Stimulated activated CD4-positive, alpha-beta T cell treated with anti-CD3 and anti-CD28 coated beads, TNF-alpha, amount 100 ng/mL, for 1 hour (primary cell): Measurements from ENCODE around the gene ETV1.
"Not testable (repeated sequence)": the region's sequence is repeated elsewhere in the genome, so short reads cannot be mapped to it uniquely, and the experiment has no call there.

Source experiments
- DNase-seq, 3 donors: peaks; one replicate each; pipeline ENCODE4 v3.0.0-alpha.2; 2020; ENCODE audit warnings: low read depth in 3 of 3, low spot score in 1 of 3

Gene ETV1

DNA sequence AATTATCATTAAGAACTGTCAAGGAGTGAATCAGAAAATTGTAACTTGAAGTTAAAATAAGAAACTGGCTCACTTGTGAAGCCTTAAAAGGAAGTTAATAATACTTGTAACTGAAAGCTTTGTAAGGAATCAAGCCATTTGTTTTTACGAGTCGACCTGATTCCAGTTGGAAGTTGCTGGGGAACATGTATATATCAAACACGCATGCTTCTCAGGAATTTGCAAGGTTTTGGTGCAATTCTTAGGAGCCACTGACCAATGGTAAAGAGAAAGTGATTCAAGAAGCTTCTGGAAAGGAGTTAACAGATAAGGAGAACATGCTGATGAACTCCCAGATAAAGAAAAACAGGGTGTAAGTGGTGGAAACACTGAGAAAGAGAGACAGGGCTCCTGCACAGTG lies 56.4 kb downstream of the ETV1 start:
- DNase-seq: no peak

DNA sequence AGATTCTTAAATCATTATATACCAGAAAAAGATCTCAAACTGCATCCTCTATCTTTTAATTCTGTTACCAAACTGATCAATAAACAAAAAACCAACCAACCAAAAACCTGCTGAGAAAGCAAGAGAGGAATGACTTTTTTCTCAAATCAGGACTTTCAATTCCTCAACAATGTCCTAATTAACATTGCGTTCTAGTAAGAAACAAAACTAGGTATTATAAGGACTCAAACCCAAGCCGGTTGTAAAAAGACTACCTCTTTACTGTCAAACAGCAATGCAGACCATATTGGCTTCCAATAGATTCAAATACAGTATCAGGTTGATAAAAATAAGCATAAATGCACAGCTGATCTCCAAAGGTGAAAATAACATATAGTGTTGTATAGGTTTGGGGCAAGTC lies 57.3 kb downstream of the ETV1 start:
- DNase-seq: no peak

DNA sequence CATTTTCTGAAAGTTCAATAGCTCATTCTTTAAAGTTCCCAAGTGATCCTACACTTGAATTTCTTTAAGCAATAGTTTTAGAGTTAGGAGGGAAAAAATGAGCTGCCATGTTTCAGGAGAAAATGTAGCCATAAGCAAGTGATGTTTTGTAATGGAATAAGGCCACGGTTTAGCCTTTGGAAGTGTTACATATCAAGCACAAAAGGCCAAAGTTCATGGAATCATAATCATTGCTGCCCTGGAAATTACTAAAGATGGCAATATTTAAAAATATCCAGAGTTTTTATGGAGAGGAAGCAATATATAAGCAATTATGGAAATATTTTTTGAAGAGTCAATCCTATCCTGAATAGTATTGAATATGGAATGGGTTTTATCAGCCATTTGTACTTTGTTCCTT lies 68.4 kb downstream of the ETV1 start:
- DNase-seq: no peak

GRCh38 chr7:13920053-13920697 lies 69.3 kb downstream of the ETV1 start:
- DNase-seq: no peak

GRCh38 chr7:13918333-13918732 lies 71.1 kb downstream of the ETV1 start:
- DNase-seq: not testable (repeated sequence)

DNA sequence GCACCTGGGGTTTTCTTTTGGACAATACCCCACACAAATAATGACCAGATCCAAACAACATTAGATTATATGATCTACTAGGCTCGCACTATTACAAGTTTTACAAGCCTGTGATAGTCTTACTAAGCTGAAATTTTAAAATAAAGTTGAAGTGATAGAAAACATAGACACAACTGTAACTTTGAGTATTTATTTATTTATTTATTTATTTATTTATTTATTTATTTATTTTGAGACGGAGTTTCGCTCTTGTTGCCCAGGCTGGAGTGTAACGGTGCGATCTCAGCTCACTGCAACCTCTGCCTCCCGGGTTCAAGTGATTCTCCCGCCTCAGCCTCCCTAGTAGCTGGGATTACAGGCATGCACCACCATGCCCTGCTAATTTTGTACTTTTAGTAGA lies 72.4 kb downstream of the ETV1 start:
- DNase-seq: not testable (repeated sequence)

DNA sequence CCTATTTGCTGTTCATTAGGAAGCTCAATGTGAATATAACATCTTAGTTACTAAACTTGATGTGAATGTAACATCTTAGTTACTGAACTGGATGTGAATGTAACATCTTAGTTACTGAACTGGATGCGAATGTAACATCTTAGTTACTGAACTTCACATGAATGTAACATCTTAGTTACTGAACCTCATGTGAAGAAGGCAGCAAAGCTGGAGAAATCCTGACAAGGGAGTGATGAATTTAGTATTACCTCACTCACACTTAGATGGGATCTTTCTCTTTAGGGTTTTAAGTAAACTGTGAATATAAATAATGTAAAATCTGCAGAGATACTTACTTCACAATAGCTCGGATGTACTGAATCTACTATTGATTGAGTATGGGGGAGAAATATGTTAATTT lies 73.6 kb downstream of the ETV1 start:
- DNase-seq: no peak

DNA sequence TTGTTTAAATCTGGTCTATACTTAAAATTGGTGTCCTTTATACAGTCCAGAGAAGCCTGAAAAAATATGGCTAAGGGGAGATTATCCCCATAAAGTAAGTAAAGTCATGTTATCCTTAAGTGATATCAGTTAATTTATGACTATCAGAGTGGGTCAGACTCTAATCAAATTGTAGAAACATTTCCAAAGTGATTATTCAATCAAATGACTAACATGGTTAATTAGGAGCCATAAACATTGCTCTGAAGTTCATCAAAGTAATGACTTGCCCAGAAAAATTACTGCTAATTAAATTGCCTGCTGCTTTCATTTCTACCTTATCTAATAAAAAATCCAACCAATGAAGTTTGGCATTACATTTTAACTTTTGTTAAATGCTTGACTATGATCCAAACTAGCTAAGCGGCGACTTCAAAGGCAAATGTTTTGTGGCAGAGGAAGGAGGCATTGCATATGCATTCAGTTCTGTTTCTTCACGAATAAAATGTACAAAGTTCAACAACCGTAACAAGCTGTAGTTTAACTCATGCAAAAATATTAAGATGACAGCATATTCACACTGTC lies 76.7 kb downstream of the ETV1 start:
- no peak for DNase-seq

- DNase-seq: no peak
Measured at GRCh38 chr7:13911909-13912308, 77.6 kb downstream of the ETV1 start.

GRCh38 chr7:13910805-13911551 lies 78.5 kb downstream of the ETV1 start:
- no peak for DNase-seq

GRCh38 chr7:13908667-13909397 lies 80.6 kb downstream of the ETV1 start:
- DNase-seq: no peak

- DNase-seq: no peak
Measured at GRCh38 chr7:13907831-13908230, 81.6 kb downstream of the ETV1 start.

GRCh38 chr7:13904689-13905088 lies 84.8 kb downstream of the ETV1 start:
- no peak for DNase-seq

DNA sequence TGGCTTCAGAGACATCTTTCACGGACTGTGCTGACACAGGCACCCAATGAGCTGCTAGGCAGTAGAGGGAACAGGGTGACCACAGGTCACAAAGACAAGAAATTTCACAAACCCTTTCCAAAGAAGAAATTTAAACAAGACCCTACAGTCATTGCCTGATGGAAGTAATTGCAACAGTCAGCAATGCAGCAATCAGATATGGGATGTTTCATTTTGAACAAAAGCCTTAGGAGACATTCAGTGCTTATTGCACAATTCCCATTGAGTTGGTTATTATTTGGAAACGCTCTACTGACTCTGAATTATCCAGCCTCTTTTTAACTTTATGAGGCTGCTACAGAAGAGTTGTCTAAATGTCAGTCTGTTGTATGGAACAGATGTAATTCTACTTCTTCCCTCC lies 85.5 kb downstream of the ETV1 start:
- no peak for DNase-seq

GRCh38 chr7:13901577-13901976 lies 87.9 kb downstream of the ETV1 start:
- DNase-seq: no peak

GRCh38 chr7:13898957-13899670 lies 90.4 kb downstream of the ETV1 start:
- no peak for DNase-seq

DNA sequence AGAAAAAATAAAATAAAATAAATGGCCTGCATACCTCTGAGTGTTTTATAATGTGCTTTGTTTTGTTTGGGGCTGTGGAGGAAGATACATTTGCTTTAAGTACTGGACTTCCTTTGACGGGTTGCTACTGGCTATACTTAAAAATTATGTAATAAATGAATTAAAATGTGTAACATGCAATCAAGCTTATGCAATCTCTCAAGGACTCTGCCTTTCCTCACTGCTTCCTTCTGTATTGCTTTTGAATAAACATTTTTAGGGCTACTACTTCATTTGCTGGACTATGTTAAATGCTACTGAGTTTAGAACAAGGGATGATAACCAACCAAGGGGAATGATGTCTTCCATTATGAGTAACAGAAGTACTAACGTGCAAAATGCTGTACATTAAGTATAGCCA lies 91.6 kb downstream of the ETV1 start:
- DNase-seq: no peak

GRCh38 chr7:13894954-13895353 lies 94.5 kb downstream of the ETV1 start:
- DNase-seq: no peak

DNA sequence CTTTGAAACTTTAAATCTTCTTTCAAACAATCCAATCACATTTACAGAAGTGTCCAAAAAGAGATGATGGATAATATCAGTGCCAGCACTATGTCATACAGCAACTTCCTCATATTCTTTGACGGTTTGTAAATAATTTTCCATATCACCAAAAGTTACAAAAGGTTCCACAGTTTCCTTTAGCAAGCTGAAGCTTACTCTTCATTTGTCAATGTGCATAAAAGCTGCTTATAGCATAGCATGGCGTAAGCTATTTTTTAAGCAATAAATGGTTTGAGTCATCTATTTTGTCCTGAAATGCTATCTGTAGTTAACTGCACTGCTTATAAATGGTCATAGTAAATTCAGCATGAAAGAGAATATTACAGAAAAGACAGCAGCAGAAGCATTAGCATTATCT lies 95.1 kb downstream of the ETV1 start:
- DNase-seq: no peak

- no peak for DNase-seq
Measured at GRCh38 chr7:13890793-13891192, 98.7 kb downstream of the ETV1 start.

GRCh38 chr7:13886356-13886755 lies 103.1 kb downstream of the ETV1 start:
- DNase-seq: no peak
